ENCODE data around the gene TNFRSF4. TPM values are rescaled to one million over a fixed set of nuclear protein-coding genes. Genes with fewer than 3 reads are reported as not detected.

Gene TNFRSF4
- total and polyA plus RNA-seq, 8 donors: 0.55 to 4.5 (median 2.9) TPM; not detected in 4

GRCh38 chr1:1239227-1239613 is 25.3 kb upstream of the TNFRSF4 start:
- H3K4me3 ChIP-seq: no peak overlapping the region
- H3K9me3 ChIP-seq: no peaks in the 10 kb centered on the region
- H3K27ac ChIP-seq: no peak overlapping the region
- no peak for DNase-seq
- intact Hi-C loops (cut with DNase I; ENCODE audit: low total_unique reads): no loop called here
- H3K36me3 ChIP-seq: peaks cover 0 to 18% (median 13%) of the 10 kb centered on the region in 4 donors
- TF ChIP-seq, protein P1, sequence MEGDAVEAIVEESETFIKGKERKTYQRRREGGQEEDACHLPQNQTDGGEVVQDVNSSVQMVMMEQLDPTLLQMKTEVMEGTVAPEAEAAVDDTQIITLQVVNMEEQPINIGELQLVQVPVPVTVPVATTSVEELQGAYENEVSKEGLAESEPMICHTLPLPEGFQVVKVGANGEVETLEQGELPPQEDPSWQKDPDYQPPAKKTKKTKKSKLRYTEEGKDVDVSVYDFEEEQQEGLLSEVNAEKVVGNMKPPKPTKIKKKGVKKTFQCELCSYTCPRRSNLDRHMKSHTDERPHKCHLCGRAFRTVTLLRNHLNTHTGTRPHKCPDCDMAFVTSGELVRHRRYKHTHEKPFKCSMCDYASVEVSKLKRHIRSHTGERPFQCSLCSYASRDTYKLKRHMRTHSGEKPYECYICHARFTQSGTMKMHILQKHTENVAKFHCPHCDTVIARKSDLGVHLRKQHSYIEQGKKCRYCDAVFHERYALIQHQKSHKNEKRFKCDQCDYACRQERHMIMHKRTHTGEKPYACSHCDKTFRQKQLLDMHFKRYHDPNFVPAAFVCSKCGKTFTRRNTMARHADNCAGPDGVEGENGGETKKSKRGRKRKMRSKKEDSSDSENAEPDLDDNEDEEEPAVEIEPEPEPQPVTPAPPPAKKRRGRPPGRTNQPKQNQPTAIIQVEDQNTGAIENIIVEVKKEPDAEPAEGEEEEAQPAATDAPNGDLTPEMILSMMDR (IDR thresholded peaks at IDR 0.05): no peak
- no peak for TF ChIP-seq POLR2A (IDR thresholded peaks at IDR 0.05)
- no peak for TF ChIP-seq EP300 (IDR thresholded peaks at IDR 0.05)
- no peak for TF ChIP-seq POLR2AphosphoS5 (IDR thresholded peaks at IDR 0.05)
- peaks cover 0 to 65% (median 41%) of the 10 kb centered on the region in 3 donors for H3K27me3 ChIP-seq
- 52 to 87% (median 66%) methylated on average over 3 to 15 of the region's 15 CpGs for WGBS, 5 donors
- H3K4me1 ChIP-seq: peaks cover 13 to 38% (median 35%) of the 10 kb centered on the region in 4 donors

DNA sequence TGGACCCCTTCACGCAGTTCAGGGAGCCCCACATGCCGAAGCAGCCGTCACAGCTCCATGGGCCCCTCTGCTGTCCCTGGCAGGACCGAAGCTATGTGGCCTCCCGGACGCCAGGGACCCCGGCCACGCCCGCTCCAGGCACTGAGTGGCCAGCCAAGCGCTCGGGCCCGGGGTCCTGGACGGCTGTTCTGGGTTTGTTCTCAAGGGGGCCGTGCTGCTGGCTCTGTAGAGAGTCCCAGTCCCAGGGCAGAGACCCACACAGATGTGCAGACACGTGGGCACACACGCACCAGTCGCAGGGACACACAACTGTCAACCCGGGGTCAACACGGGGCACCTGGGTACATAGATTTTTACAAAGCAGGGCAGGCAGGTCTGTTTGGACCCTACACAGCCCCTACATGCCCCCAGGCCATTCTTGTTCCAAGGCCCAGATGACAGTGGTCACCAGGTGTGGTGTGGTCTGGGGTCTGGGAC is 24.8 kb upstream of the TNFRSF4 start:
- intact Hi-C loops (cut with DNase I; ENCODE audit: low total_unique reads): no loop called here
- H3K36me3 ChIP-seq: peaks cover 0 to 22% (median 15%) of the 10 kb centered on the region in 4 donors
- peaks cover 13 to 37% (median 33%) of the 10 kb centered on the region in 4 donors for H3K4me1 ChIP-seq
- TF ChIP-seq POLR2AphosphoS5 (IDR thresholded peaks at IDR 0.05) (no peak), EP300 (IDR thresholded peaks at IDR 0.05) (no peak), POLR2A (IDR thresholded peaks at IDR 0.05) (no peak)
- TF ChIP-seq, protein P1 (IDR thresholded peaks at IDR 0.05): no peak
- H3K9me3 ChIP-seq: no peaks in the 10 kb centered on the region
- H3K27me3 ChIP-seq: peaks cover 0 to 60% (median 41%) of the 10 kb centered on the region in 3 donors
- no peak for DNase-seq
- no peak overlapping the region for H3K4me3 ChIP-seq
- WGBS, 5 donors: 44 to 68% (median 58%) methylated on average over 19 of the region's 19 CpGs
- H3K27ac ChIP-seq: no peak overlapping the region

DNA sequence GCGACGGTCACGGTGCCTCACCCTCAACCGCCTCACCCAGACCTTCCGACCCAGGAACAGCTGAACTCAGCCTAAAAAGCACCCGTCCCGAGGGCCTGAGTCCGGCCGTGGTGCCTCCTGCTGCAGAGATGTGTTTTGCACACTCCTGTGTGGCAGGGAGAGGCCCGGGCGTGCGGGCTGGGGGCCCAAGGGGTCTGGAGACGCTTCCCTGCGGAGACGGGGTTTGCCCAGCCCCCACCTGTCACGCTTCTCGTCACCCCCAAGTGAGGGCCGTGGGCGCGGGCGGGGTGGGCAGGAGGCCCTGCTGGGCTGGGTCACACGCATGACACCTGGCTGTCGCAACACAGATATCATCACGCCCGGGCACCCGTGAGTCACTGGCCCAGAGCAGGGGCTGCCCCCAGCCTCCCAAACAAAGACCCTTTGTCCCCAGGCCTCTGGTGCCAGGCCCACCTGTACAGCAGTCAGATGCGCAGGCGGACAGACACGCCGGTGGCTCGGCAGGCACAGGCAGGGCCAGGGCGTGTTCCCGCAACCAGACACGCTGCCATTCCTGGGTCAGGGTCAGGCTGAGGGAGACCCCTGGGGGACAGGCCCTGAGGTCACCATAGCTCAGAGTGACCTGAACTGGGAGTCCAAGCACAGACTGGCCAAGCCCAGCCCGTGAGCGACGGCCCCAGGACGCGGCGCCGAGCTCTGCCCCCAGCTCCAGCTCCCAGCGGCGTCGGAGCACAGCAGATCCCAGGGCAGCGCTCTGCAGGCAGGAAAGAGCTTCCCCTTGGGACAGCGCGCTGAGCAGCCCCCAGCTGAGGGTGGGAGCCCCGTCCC is 24.1 kb upstream of the TNFRSF4 start:
- peaks cover 0 to 22% (median 15%) of the 10 kb centered on the region in 4 donors for H3K36me3 ChIP-seq
- WGBS, 5 donors: 26 to 61% (median 39%) methylated on average over 23 to 48 of the region's 48 CpGs
- no peaks in the 10 kb centered on the region for H3K9me3 ChIP-seq
- peaks cover 0 to 54% (median 41%) of the 10 kb centered on the region in 3 donors for H3K27me3 ChIP-seq
- TF ChIP-seq EP300 (IDR thresholded peaks at IDR 0.05) (no peak), POLR2AphosphoS5 (IDR thresholded peaks at IDR 0.05) (no peak), POLR2A (IDR thresholded peaks at IDR 0.05) (no peak)
- TF ChIP-seq, protein P1 (IDR thresholded peaks at IDR 0.05): no peak
- peaks cover 14 to 40% (median 37%) of the 10 kb centered on the region in 4 donors for H3K4me1 ChIP-seq
- intact Hi-C loops (cut with DNase I; ENCODE audit: low total_unique reads): no loop called here
- no peak overlapping the region for H3K27ac ChIP-seq
- DNase-seq: peak in 1 of 2 donors; percentile 60
- H3K4me3 ChIP-seq: no peak overlapping the region

DNA sequence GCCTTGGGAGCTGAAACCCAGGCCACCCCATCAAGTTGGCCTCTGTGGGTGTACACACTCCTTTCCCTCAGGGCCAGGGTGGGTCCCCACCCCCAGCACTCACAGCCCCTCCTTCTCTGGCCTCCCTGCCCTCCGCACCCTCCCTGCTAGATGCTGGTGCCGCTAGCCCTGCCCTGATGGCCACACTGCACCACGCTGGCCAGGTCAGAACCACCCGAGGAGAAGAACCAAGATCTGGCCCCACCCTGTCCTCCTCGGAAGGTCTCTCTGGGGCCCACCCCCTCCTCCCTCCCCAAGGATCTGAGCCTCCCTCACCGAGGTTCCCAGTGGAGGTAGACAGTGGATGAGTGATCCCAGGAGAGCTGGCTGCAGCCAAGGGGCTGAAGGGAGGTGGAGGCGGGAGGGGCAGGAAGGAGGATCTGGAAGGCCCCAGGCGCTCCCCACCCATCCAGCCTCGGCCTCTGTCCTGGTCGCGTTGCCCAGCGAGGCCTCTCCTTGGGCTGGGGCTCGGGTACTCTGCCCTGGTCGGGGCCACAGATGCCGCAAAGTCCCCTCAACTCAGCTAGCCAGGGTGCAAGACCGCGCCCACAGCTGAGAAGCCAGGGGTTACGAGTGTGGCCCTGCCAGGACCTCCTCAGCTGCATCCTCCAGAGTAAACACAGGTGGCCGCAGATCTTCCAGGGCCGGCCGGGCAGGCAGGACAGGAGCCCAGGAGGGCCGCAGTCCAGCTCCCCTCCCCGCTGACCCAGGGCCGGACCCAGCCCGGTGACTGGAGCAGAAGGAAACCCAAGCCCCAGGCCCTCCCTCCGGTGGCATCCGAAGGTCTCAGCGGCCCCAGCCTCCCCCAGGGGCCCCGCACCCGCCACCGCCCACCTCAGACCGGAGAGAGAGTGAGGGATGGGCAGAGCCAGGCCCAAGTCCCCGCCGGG is 23.3 kb upstream of the TNFRSF4 start:
- peak in 1 of 2 donors; percentile 62 for DNase-seq
- H3K4me1 ChIP-seq: peaks cover 21 to 47% (median 44%) of the 10 kb centered on the region in 4 donors
- peaks cover 0 to 3% (median 0%) of the 10 kb centered on the region in 4 donors for H3K9me3 ChIP-seq
- TF ChIP-seq POLR2A (IDR thresholded peaks at IDR 0.05) (no peak), EP300 (IDR thresholded peaks at IDR 0.05) (no peak), POLR2AphosphoS5 (IDR thresholded peaks at IDR 0.05) (no peak)
- TF ChIP-seq, protein P1 (IDR thresholded peaks at IDR 0.05): no peak
- H3K27ac ChIP-seq: no peak overlapping the region
- H3K27me3 ChIP-seq: peaks cover 0 to 53% (median 41%) of the 10 kb centered on the region in 3 donors
- no peak overlapping the region for H3K4me3 ChIP-seq
- 19 to 41% (median 21%) methylated on average over 15 to 34 of the region's 34 CpGs for WGBS, 5 donors
- H3K36me3 ChIP-seq: peaks cover 0 to 19% (median 15%) of the 10 kb centered on the region in 4 donors
- intact Hi-C loops (cut with DNase I; ENCODE audit: low total_unique reads): no loop called here
